HCT116 (cell line): ENCODE data around the gene KLHL10.

Experiments
- CEBPB ChIP-seq: IDR thresholded peaks from 2 replicates; pipeline ENCODE4 v1.6.1; 2012; ENCODE audit warnings: low read depth
- JUND ChIP-seq: IDR thresholded peaks from 2 replicates; pipeline ENCODE4 v1.6.1; 2012
- POLR2A ChIP-seq: IDR thresholded peaks from 2 replicates; pipeline ENCODE4 v1.7.0; 2011; ENCODE audit warnings: borderline replicate concordance; ENCODE audit not compliant: insufficient read depth, insufficient read length; ENCODE audit errors: extremely low read depth
- POLR2AphosphoS5 ChIP-seq: IDR thresholded peaks from 2 replicates; pipeline ENCODE4 v1.6.1; 2011; ENCODE audit warnings: mild to moderate bottlenecking, low read depth, low read length, moderate library complexity
- TF ChIP-seq, protein P1 (sequence below), 3 experiments: fragments of 200-600 bp in 1 of 3; sonication (generic) in 1 of 3; IDR thresholded peaks in 2 of 3; conservative IDR thresholded peaks in 1 of 3; 2 replicates each; pipeline ENCODE4 v1.5.1; 2012 to 2017; ENCODE audit warnings: low read depth in 2 of 3, low read length in 2 of 3, antibody characterized with exemption in 1 of 3, borderline replicate concordance in 1 of 3, control low read depth in 1 of 3, mild to moderate bottlenecking in 1 of 3, mixed read lengths in 1 of 3, mixed run types in 1 of 3, moderate library complexity in 1 of 3; ENCODE audit not compliant: insufficient read depth in 1 of 3
- TF ChIP-seq, protein P2 (sequence below): IDR thresholded peaks from 2 replicates; pipeline ENCODE4 v1.6.1; 2012

DNA sequence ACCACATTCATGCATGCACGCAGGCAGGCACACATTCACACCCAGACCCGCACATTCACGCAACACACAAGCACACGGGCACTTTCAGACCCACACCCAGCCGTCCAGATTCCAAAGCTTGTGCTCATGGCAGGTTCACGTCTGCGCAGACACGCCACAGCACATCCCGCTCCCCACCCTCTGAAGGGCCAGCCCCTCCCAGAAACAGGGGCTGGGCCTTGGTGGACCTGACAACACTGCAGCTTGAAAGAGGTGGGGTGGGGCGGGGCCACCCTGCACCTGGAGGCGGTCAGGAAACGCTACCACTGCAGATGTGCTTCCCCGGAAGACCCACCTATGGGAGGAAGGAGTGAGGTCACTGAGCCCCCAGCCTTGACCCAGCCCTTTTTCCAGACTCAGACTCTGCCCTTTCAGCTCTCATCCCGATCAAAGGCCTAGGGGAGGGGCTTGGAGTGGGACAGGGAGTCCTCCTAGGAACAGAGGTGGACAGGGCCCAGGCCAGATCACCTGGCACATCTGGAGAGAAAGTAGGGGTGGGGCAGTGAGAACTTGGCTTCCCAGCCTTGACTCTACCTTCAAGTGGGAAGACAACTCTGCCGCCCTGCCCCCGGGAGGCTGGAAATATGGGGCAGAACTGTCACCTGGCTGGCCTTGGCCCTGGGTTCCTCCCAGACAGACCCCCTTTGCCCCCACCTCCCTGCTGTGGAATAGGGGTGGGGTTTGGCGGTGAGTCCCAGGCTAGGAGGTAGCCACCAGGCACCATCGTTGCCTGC lies 36.8 kb upstream of the KLHL10 start:
- no peak for TF ChIP-seq POLR2A
- TF ChIP-seq, protein P1, sequence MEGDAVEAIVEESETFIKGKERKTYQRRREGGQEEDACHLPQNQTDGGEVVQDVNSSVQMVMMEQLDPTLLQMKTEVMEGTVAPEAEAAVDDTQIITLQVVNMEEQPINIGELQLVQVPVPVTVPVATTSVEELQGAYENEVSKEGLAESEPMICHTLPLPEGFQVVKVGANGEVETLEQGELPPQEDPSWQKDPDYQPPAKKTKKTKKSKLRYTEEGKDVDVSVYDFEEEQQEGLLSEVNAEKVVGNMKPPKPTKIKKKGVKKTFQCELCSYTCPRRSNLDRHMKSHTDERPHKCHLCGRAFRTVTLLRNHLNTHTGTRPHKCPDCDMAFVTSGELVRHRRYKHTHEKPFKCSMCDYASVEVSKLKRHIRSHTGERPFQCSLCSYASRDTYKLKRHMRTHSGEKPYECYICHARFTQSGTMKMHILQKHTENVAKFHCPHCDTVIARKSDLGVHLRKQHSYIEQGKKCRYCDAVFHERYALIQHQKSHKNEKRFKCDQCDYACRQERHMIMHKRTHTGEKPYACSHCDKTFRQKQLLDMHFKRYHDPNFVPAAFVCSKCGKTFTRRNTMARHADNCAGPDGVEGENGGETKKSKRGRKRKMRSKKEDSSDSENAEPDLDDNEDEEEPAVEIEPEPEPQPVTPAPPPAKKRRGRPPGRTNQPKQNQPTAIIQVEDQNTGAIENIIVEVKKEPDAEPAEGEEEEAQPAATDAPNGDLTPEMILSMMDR (IDR thresholded peaks at IDR 0.05 in 2 of 3, conservative IDR thresholded peaks at IDR 0.05 in 1 of 3; ENCODE audit: borderline replicate concordance in 1 of 3, insufficient read depth in 1 of 3, low read depth in 2 of 3, low read length in 2 of 3), result no peak
- TF ChIP-seq JUND, result no peak
- TF ChIP-seq, protein P2, sequence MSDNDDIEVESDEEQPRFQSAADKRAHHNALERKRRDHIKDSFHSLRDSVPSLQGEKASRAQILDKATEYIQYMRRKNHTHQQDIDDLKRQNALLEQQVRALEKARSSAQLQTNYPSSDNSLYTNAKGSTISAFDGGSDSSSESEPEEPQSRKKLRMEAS, result peak; percentile 83
- TF ChIP-seq CEBPB, result no peak
- TF ChIP-seq POLR2AphosphoS5, result peak; percentile 46
